Dermis blood vessel endothelial cell (primary cell): ENCODE data around the gene UQCC5. TPM values are rescaled to one million over a fixed set of nuclear protein-coding genes. Genes with fewer than 3 reads are reported as not detected.
"Not testable (repeated sequence)": the region's sequence is repeated elsewhere in the genome, so short reads cannot be mapped to it uniquely, and the experiment has no call there.

Experiments used
- DNase-seq: peaks from one replicate; pipeline ENCODE4 v3.0.0; 2010
- total RNA-seq: library from RNA; depleted of rRNA; stranded (reverse); fragments of >200 nt; gene quantifications from 2 replicates; pipeline ENCODE4 v1.2.3, GENCODE V29; 2014

The UQCC5 gene
- total RNA-seq, 1 donor from 2014 or later: 1.7 TPM

GRCh38 chr3:52523386-52524257 is 12.8 kb upstream of the UQCC5 start:
- DNase-seq: no peak

- no peak for DNase-seq
These were observed 12.1 kb upstream of the UQCC5 start for GRCh38 chr3:52524258-52524751.

GRCh38 chr3:52524752-52525679 is 11.4 kb upstream of the UQCC5 start:
- peak; percentile 66 for DNase-seq

GRCh38 chr3:52525680-52526561 is 10.5 kb upstream of the UQCC5 start:
- peak; percentile 38 for DNase-seq

GRCh38 chr3:52526671-52527038 is 9.8 kb upstream of the UQCC5 start:
- not testable (repeated sequence) for DNase-seq

GRCh38 chr3:52527039-52527731 is 9.2 kb upstream of the UQCC5 start:
- DNase-seq: no peak

- DNase-seq: no peak
These were observed 8.4 kb upstream of the UQCC5 start for GRCh38 chr3:52527732-52528585.

GRCh38 chr3:52528586-52529375 is 7.6 kb upstream of the UQCC5 start:
- no peak for DNase-seq

GRCh38 chr3:52529376-52530333 is 6.8 kb upstream of the UQCC5 start:
- peak; percentile 69 for DNase-seq

GRCh38 chr3:52530918-52531826 is 5.2 kb upstream of the UQCC5 start:
- DNase-seq: no peak

GRCh38 chr3:52531860-52532516 is 4.4 kb upstream of the UQCC5 start:
- DNase-seq: no peak

GRCh38 chr3:52532517-52532837 is 3.9 kb upstream of the UQCC5 start:
- DNase-seq: peak; percentile 86

- DNase-seq: peak; percentile 42
These were observed 3.4 kb upstream of the UQCC5 start for GRCh38 chr3:52532838-52533622.

- peak; percentile 80 for DNase-seq
These were observed 2.7 kb upstream of the UQCC5 start, which contains the start of gene NT5DC2 for GRCh38 chr3:52533623-52534280. NT5DC2 (minus strand) TSS chr3:52533857; CDS start chr3:52533737, 120 bp downstream.
